Fibroblast of villous mesenchyme (primary cell): ENCODE measurements around the gene CTNNA1. TPM values are rescaled to one million over a fixed set of nuclear protein-coding genes. Genes with fewer than 3 reads are reported as not detected.

Source experiments
- DNase-seq: peaks from one replicate; pipeline ENCODE4 v3.0.0-alpha.2; 2010; ENCODE audit warnings: low read depth
- H3K4me3 ChIP-seq: 2 replicates; pipeline ENCODE4 v1.5.1; 2011; ENCODE audit warnings: low read depth, mild to moderate bottlenecking, low read length
- total RNA-seq: library from RNA; depleted of rRNA; stranded (reverse); fragments of >200 nt; gene quantifications from 2 replicates; pipeline ENCODE4 v1.2.3, GENCODE V29; 2012
- TF ChIP-seq, protein P1 (sequence below): IDR thresholded peaks from 2 replicates; pipeline ENCODE4 v1.5.1; 2012; ENCODE audit warnings: low read depth, mild to moderate bottlenecking, low read length; ENCODE audit not compliant: insufficient read depth

Gene CTNNA1
- total RNA-seq, 1 donor, result 461 TPM

DNA sequence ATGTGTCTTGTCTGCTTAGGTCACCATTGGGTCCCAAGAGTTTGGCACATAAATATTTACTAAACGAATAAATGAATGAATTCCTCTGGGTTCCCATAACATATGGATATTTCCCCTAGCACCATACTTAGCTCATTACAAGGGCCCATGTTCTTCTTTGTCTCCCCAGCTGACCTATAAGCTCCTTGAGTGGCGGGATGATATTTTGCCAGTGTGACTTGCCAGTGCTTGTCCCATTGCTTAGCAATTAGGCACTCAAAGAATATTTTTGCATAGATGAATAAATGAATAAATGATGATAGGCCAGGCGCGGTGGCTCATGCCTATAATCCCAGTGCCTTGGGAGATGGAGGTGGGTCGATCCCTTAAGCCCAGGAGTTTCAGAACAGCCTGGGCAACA, 16.9 kb upstream of the CTNNA1 start:
- DNase-seq, result no peak
- TF ChIP-seq, protein P1, sequence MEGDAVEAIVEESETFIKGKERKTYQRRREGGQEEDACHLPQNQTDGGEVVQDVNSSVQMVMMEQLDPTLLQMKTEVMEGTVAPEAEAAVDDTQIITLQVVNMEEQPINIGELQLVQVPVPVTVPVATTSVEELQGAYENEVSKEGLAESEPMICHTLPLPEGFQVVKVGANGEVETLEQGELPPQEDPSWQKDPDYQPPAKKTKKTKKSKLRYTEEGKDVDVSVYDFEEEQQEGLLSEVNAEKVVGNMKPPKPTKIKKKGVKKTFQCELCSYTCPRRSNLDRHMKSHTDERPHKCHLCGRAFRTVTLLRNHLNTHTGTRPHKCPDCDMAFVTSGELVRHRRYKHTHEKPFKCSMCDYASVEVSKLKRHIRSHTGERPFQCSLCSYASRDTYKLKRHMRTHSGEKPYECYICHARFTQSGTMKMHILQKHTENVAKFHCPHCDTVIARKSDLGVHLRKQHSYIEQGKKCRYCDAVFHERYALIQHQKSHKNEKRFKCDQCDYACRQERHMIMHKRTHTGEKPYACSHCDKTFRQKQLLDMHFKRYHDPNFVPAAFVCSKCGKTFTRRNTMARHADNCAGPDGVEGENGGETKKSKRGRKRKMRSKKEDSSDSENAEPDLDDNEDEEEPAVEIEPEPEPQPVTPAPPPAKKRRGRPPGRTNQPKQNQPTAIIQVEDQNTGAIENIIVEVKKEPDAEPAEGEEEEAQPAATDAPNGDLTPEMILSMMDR, result no peak

DNA sequence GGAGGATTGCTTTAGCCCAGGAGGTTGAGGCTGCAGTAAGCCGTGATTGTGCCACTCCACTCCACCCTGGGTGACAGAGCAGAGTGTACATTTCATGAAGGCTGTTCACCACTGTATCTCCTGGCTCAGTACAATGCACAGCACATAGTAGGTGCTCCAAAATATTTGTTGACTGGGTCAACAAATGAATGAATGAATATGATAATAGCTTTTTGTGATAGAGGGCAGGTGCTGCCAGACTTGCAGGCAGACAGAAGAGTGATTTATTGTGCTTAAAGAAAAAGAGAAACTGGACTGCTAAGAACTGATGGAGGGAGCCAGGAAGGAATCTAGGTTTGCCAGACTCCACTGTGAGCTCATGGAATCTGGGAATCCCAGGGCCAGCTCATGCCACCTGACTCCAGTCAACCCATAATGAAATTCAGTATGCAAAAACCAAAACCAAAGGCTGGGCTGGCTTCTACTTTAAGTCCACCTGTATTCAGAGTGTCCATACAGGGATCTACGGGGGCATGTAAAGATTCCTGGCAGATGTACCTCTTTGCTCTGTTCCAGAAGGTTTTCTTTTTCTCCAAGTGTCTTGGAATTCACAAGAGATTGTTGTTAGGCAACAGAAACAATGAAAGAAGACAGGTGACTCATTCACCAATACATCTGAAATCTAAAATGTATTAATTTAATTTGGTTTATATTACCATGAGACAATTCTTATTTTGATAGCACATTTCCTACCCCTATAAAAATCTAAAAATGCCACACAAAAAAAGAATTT, 15.5 kb upstream of the CTNNA1 start:
- TF ChIP-seq, protein P1, result no peak
- no peak for DNase-seq
- H3K4me3 ChIP-seq, result no peak overlapping the region

More for the DNA sequence above, 16.9 kb upstream of the CTNNA1 start:
- no peak overlapping the region for H3K4me3 ChIP-seq

DNA sequence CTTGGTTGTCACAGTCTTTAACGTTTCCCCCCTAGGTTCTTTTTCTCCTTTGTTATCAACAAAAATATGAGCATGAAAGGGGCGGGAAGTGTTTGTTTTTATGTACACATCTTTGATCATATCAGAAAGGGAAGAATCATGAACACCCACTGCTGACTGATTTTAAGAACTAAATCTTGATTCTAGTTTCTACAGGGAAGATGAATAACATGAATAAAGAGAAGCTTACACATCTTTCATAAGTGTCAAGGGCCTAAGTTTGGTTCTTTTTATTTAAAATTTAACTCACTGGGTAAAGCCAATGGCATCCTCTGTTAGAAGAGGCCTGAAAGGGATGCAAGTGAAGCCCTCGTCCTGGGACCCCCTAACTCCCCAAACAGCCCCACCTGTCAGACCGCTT, 14.8 kb upstream of the CTNNA1 start:
- TF ChIP-seq, protein P1, result no peak

GRCh38 chr5:138739938-138740337, 13.3 kb upstream of the CTNNA1 start:
- TF ChIP-seq, protein P1, result no peak
- H3K4me3 ChIP-seq, result no peak overlapping the region
- no peak for DNase-seq

More for the DNA sequence above, 14.8 kb upstream of the CTNNA1 start:
- no peak for DNase-seq
- H3K4me3 ChIP-seq, result no peak overlapping the region

- H3K4me3 ChIP-seq, result no peak overlapping the region
- TF ChIP-seq, protein P1, result no peak
- no peak for DNase-seq
These were observed 9.7 kb upstream of the CTNNA1 start for GRCh38 chr5:138743484-138743883.

- no peak overlapping the region for H3K4me3 ChIP-seq
- TF ChIP-seq, protein P1, result no peak
- no peak for DNase-seq
These were observed 8.0 kb upstream of the CTNNA1 start for GRCh38 chr5:138745268-138745667.
